ENCODE measurements around the gene PCDHA8. TPM values are rescaled to one million over a fixed set of nuclear protein-coding genes. Genes with fewer than 3 reads are reported as not detected.

PCDHA8 gene
- total RNA-seq, 1 experiment from 2014 or later = 0.11 TPM

DNA sequence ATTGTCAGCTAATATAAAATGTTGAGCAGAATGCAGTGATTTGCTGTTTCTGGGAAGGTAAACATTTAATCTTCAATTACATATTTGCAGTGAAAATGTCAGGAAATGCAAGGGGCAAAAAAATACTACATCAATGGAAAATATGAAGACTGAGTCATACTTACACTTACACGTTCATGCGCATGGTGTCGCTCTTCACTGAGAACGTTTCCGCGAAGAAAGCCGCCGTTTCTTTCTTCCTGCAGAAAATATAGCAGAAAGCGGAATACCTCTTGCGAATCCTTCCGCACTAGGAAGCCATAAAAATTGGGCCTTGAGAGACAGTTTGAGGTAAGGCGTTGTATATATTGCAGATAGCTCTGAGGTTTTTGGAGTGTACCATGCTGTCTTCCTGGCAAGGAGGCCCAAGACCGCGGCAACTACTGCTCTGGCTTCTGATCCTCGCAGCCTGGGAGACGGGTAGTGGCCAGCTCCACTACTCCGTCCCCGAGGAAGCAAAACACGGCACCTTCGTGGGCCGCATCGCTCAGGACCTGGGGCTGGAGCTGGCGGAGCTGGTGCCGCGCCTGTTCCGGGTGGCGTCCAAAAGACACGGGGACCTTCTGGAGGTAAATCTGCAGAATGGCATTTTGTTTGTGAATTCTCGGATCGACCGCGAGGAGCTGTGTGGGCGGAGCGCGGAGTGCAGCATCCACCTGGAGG, 41.1 kb downstream of the PCDHA8 start, which contains the start of gene PCDHA13:
Gene PCDHA13, plus strand, starts transcription at position 236 of the 702 bp plus-strand sequence. Its CDS starts 145 bp downstream, at position 381.
- Histone ChIP-seq H3K27ac (ENCODE audit: low read length) (peak within 1 kb of the TSS; percentile 33; the same call in 1 of the 2 replicates), H3K9ac (ENCODE audit: low read length) (peak within 1 kb of the TSS; percentile 48), H3K4me2 (ENCODE audit: low read length) (peak within 1 kb of the TSS; percentile 80), H3K79me2 (ENCODE audit: low read length) (no peaks in the 10 kb centered on the region), H3K36me3 (ENCODE audit: low read depth, low read length) (no peaks in the 10 kb centered on the region), H3K9me3 (ENCODE audit: low read length) (no peaks in the 10 kb centered on the region), H2AFZ (ENCODE audit: low read length) (peak within 1 kb of the TSS; percentile 93), H3K9me2 (replicated peaks; ENCODE audit: low read length) (no peaks in the 10 kb centered on the region), H4K20me1 (ENCODE audit: low read length) (no peaks in the 10 kb centered on the region), H3K4me3 (ENCODE audit: low read length) (peak within 1 kb of the TSS; percentile 73), H3K27me3 (ENCODE audit: low read length) (no peaks in the 10 kb centered on the region), H3K4me1 (ENCODE audit: insufficient read depth, low read length) (peaks cover 8% of the 10 kb centered on the region; the same call in 1 of the 2 replicates), H3F3A (ENCODE audit: low read length, unreplicated experiment) (no peaks in the 10 kb centered on the region)
- ChIA-PET POLR2A (ENCODE audit: unreplicated experiment) (no interaction called here), CTCF (interaction anchor here (1.1 to 1.7 kb wide), 2 partner anchors 44 to 158 kb away, joined by 3 to 7 read pairs; partner anchors contain the start of gene PCDHAC1)
- ATAC-seq (peak; percentile 78), DNase-seq (peak; percentile 80)
- TF ChIP-seq CTCF (conservative IDR thresholded peaks at IDR 0.05; ENCODE audit: low read depth, low read length) = peak; percentile 76
- no peak for TF ChIP-seq EZH2 (IDR thresholded peaks at IDR 0.05; ENCODE audit: low read length, unreplicated experiment)
- intact Hi-C loops (cut with micrococcal nuclease) = loop anchor here (1.0 to 2.0 kb wide), 3 partner anchors 41 to 158 kb away; partner anchors contain the start of genes PCDHA8 and PCDHAC1
- TSS peak; percentile 51 for BruUV-seq (replicated peaks)

- no TSS peak for BruUV-seq (replicated peaks)
- peak overlapping the region; percentile 93 for H2AFZ ChIP-seq (ENCODE audit: low read length)
- peak overlapping the region; percentile 73 for H3K4me3 ChIP-seq (ENCODE audit: low read length)
- H3K4me2 ChIP-seq (ENCODE audit: low read length) = peak overlapping the region; percentile 80
- H3K79me2 ChIP-seq (ENCODE audit: low read length) = no peaks in the 10 kb centered on the region
- intact Hi-C loops (cut with micrococcal nuclease) = loop anchor here (1.0 to 2.0 kb wide), 3 partner anchors 42 to 158 kb away; partner anchors contain the start of genes PCDHA8 and PCDHAC1
- peak overlapping the region; percentile 48 for H3K9ac ChIP-seq (ENCODE audit: low read length)
- DNase-seq = peak; percentile 81
- H3F3A ChIP-seq (ENCODE audit: low read length, unreplicated experiment) = no peaks in the 10 kb centered on the region
- H3K9me2 ChIP-seq (replicated peaks; ENCODE audit: low read length) = no peaks in the 10 kb centered on the region
- no peaks in the 10 kb centered on the region for H3K36me3 ChIP-seq (ENCODE audit: low read depth, low read length)
- CTCF ChIA-PET = interaction anchor here (1.1 to 1.7 kb wide), 2 partner anchors 44 to 158 kb away, joined by 3 to 7 read pairs; partner anchors contain the start of gene PCDHAC1
- H3K4me1 ChIP-seq (ENCODE audit: insufficient read depth, low read length) = peaks cover 8% of the 10 kb centered on the region; the same call in 1 of the 2 replicates
- peak; percentile 59 for TF ChIP-seq CTCF (conservative IDR thresholded peaks at IDR 0.05; ENCODE audit: low read depth, low read length)
- no peak for TF ChIP-seq EZH2phosphoT487 (IDR thresholded peaks at IDR 0.05; ENCODE audit: borderline replicate concordance, low read length)
- 0 out of 2 replicates have a peak overlapping the region, but pooled peaks have one; percentile 33 for H3K27ac ChIP-seq (ENCODE audit: low read length)
- no peaks in the 10 kb centered on the region for H3K9me3 ChIP-seq (ENCODE audit: low read length)
- H3K27me3 ChIP-seq (ENCODE audit: low read length) = no peaks in the 10 kb centered on the region
- no peaks in the 10 kb centered on the region for H4K20me1 ChIP-seq (ENCODE audit: low read length)
- POLR2A ChIA-PET (ENCODE audit: unreplicated experiment) = no interaction called here
- ATAC-seq = peak; percentile 74
Measured at GRCh38 chr5:140882591-140882899, 41.6 kb downstream of the PCDHA8 start.

GRCh38 chr5:140883373-140883772, 42.4 kb downstream of the PCDHA8 start:
- no peak overlapping the region for H3K27ac ChIP-seq (ENCODE audit: low read length)
- intact Hi-C loops (cut with micrococcal nuclease) = loop anchor here (2.0 kb wide), 1 partner anchor 43 kb away; the partner anchor contains the start of gene PCDHA8
- no peak overlapping the region for H3K9ac ChIP-seq (ENCODE audit: low read length)
- no peaks in the 10 kb centered on the region for H4K20me1 ChIP-seq (ENCODE audit: low read length)
- no peaks in the 10 kb centered on the region for H3K27me3 ChIP-seq (ENCODE audit: low read length)
- no peaks in the 10 kb centered on the region for H3K9me2 ChIP-seq (replicated peaks; ENCODE audit: low read length)
- no peaks in the 10 kb centered on the region for H3K79me2 ChIP-seq (ENCODE audit: low read length)
- ChIA-PET POLR2A (ENCODE audit: unreplicated experiment) (no interaction called here), CTCF (interaction anchor here (1.1 to 1.7 kb wide), 2 partner anchors 43 to 157 kb away, joined by 3 to 7 read pairs; partner anchors contain the start of gene PCDHAC1)
- no peak for TF ChIP-seq EZH2 (IDR thresholded peaks at IDR 0.05; ENCODE audit: low read length, unreplicated experiment)
- TF ChIP-seq EZH2phosphoT487 (IDR thresholded peaks at IDR 0.05; ENCODE audit: borderline replicate concordance, low read length) = no peak
- TF ChIP-seq CTCF (conservative IDR thresholded peaks at IDR 0.05; ENCODE audit: low read depth, low read length) = no peak
- no peaks in the 10 kb centered on the region for H3F3A ChIP-seq (ENCODE audit: low read length, unreplicated experiment)
- H2AFZ ChIP-seq (ENCODE audit: low read length) = no peak overlapping the region
- H3K4me3 ChIP-seq (ENCODE audit: low read length) = no peak overlapping the region
- BruUV-seq (replicated peaks) = no TSS peak
- H3K4me2 ChIP-seq (ENCODE audit: low read length) = no peak overlapping the region
- H3K36me3 ChIP-seq (ENCODE audit: low read depth, low read length) = no peaks in the 10 kb centered on the region
- peaks cover 8% of the 10 kb centered on the region; the same call in 1 of the 2 replicates for H3K4me1 ChIP-seq (ENCODE audit: insufficient read depth, low read length)
- ATAC-seq (no peak), DNase-seq (no peak)
- no peaks in the 10 kb centered on the region for H3K9me3 ChIP-seq (ENCODE audit: low read length)
